Endometrial microvascular endothelial cells (primary cell): ENCODE measurements around the gene CGNL1. TPM values are rescaled to one million over a fixed set of nuclear protein-coding genes. Genes with fewer than 3 reads are reported as not detected.

Source experiments
- in situ Hi-C: cut with HindIII; loops from 2 replicates; pipeline ENCODE4 v1.10.0; 2017; ENCODE audit warnings: low sequenced_read_pairs, low pct_unique_long_range_greater_than_20kb; ENCODE audit errors: inconsistent ontology term
- total RNA-seq: library from RNA; depleted of rRNA; stranded (reverse); fragments of >200 nt; gene quantifications from one replicate; pipeline ENCODE4 v1.2.3, GENCODE V29; 2015; ENCODE audit errors: inconsistent ontology term

The CGNL1 gene
- total RNA-seq, 1 donor from 2014 or later, result 3.3 TPM

DNA sequence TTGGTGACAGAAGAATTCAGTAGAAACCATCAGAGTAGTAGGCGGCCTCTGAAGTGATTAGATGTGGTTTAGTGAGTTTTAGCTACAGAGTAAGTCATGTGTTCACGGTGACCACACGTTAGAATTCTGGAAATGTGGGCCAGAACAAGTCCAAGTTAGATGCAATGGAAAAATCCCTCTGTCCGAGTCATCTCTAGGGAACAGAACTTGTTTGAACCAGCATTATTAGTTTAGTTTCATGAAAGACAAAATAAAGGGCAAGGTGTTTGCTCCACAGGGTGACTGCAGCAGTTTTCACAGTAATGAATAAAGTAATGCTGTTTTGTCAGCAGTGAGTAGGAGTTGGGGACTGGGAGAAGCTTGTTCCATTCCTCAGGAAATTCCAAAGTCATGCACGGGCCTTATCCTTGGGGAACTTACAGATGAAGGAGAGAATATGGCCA lies 100.2 kb downstream of the CGNL1 start:
- in situ Hi-C loops, result no loop called here

DNA sequence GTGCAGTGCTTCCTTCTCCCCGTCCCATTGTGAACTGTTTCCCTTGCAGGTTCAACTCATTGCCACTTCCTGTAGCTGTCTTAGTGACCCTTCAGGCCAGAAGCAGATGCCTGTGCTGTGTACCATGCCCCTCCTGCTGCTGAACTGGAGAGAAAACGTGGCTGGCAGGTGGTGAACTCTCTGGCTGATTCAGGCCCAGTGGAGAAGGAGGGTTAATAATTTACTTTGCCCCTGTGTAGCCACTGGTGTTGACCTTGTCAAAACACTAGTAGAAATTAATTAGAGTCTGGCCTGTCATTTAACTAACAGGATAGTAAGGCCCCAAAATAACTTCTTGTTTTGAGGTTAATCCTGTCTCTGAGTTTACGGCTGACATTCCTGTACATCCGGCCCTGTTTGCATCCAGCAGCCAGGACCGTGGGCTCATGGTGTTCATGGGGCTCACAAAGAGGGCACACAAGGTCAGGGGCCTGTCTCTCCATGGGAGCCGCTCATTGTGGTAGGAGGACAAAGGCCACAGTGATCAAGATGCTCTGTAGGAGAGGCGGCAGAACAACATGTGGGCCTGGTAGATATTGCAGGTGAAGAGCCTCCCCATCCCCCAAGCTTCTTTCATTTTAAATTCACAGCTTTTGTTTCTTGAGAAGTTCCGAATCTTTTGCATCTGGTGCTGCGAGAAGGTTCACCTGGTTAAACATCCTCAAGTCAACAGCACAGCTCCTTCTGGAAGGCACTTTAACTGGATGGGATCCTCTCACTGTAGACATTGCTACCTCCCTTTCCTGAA lies 101.6 kb downstream of the CGNL1 start:
- in situ Hi-C loops, result no loop called here

- in situ Hi-C loops, result no loop called here
These were observed 102.7 kb downstream of the CGNL1 start for GRCh38 chr15:57479005-57479404.

DNA sequence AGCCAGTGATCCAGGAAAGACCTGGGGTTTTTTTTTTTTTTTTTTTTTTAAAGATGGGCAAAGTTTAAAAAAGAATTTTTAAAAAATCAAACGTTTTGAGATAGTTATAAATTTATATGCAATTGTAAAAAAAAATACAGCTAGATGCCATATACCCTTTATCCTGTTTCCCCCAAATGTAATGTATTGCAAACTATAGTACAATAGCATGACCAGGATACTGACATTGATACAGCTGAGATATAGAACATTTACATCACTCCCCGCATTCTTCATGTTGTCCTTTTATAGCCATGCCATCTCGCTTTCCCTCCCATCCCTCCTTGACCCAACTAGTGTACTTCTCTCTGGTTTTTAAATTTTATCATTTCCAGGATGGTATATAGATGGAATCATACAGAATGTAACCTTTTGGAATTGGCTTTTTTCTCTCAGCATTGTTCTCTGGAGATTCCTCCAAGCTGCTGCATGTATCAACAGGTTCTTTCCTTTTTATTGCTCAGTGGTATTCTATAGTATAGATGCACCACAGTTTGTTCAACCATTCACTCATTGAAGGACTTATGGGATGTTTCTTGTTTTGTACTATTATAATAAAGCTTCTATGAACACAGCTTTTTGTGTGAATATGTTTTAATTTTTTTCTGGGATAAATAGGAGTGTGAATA lies 104.9 kb downstream of the CGNL1 start:
- in situ Hi-C loops, result no loop called here

GRCh38 chr15:57485869-57486268 lies 109.6 kb downstream of the CGNL1 start:
- in situ Hi-C loops, result no loop called here

- in situ Hi-C loops, result no loop called here
These were observed 110.5 kb downstream of the CGNL1 start for GRCh38 chr15:57486833-57487232.

DNA sequence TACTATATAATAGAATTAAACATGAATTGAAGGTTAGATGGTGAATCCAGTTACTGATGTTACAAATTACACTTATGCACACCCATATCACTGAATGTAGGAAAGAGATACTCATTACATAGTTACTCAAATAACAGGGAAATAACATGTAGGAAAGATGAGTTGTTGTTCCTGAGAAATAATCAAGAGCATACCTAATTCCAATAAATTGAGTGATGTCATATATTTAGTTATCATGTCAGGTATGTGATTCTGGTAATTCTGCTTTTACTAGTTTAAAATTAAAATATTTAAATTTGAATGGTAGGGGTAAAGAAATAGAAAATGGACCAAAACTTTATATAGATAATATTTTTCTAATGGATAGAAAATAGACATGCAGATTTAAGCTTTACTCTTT lies 112.8 kb downstream of the CGNL1 start:
- in situ Hi-C loops, result no loop called here

DNA sequence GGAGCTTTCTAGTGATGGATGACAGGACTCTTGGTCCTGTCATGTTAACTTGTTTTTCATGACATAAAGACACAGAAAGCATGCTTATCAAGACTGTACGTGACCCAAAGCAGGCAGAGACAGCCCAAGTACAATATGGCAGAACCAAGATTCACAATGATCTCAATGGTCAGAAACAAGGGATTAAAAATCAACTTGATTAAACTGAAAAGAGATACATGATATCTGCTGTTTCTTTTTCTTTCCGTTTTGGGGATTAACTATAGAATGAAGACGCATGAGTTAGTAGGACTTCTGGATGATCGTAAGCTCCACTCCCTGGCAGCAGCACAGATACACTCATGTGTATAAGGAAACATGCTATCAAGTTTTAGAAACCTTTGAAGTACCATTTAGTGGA lies 117.0 kb downstream of the CGNL1 start:
- in situ Hi-C loops, result loop anchor here (5.0 kb wide), 1 partner anchor 111 kb away; no protein-coding TSS in a partner anchor

GRCh38 chr15:57494581-57494980 lies 118.3 kb downstream of the CGNL1 start:
- in situ Hi-C loops, result loop anchor here (5.0 kb wide), 1 partner anchor 112 kb away; no protein-coding TSS in a partner anchor

DNA sequence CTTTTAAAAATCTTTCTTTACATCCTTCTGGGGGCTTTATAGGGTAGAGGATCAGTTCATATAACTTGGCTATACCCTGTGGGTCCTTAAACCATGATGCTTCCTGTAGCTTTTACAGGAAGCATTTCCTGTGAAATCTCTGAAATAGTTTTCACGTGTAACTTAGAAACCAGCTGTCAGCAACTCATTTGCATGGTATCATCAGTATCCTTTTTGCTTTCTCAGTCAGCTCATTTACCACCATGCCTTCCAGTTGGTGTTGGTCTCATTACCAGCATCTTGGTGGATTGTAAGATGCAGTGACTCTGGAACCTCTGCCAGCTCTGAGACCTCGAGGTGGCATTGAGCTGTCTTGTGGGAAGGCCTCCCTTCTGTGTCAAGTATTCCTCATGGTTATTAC lies 118.7 kb downstream of the CGNL1 start:
- in situ Hi-C loops, result no loop called here

GRCh38 chr15:57495554-57496165 lies 119.4 kb downstream of the CGNL1 start:
- in situ Hi-C loops, result no loop called here

DNA sequence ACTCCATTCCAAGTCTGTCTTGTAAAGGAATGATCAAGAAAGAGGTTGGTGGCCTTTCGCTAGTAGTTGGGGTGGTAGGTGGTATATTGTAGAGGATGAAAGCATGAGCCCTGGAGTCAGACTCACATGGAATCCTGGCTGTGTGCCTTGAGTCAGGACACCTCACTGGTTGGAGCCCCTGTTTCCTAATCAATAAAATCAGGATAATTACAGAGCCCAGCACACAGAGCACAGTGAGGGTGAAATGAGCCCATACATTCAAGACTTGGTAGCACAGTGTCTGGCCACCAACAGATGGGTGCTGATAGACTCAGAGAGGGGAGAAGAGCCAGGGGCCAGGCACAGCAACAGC lies 120.3 kb downstream of the CGNL1 start:
- in situ Hi-C loops, result no loop called here

GRCh38 chr15:57496946-57497869 lies 120.9 kb downstream of the CGNL1 start:
- in situ Hi-C loops, result no loop called here

DNA sequence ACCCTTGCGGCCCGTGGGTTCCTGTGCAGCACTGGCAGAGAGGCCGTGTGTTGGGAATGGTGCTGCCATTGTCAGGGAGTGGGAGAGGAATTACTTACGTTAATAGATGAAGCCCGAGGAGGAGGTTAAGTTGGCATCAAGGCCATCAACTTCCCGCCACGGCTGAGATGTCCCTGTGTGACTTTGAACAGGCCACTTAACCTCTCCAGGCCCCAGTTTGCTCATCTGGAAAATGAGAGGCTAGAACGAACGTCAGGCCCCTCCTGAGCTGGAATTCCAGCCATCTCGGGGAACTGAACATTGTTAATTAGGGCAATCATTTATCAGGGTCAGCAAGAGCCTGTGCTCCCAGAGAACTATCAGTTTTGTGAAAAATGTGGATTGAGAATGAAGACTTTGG lies 124.0 kb downstream of the CGNL1 start:
- in situ Hi-C loops, result no loop called here

DNA sequence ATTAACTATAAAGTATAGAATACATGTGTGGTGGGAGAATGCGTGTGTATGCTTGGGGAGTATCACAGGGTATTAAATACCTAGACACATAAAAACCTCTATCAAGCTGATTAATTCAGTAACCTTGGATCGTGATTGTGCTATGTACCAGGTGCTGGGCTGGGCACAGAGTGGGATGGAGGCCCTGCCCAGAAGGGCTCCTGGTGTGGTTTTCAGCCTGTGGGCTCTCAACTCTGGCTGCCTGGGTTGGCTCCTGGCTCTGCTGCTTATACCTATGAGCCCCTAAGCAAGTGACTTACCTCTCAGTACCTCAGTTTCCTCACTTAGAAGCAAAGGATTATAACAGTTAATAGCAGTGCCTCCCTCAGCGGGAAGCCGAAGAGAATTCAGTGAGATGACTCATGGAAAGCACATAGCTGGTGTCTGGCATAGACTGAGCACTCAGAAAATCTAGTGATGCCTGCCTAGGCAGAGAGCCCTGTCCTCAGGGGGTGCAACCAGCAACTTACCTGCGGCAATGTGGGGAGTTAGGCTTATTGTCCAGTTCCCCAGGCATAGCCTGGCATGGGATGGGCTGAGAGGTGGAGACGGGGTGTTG lies 124.8 kb downstream of the CGNL1 start:
- in situ Hi-C loops, result no loop called here

DNA sequence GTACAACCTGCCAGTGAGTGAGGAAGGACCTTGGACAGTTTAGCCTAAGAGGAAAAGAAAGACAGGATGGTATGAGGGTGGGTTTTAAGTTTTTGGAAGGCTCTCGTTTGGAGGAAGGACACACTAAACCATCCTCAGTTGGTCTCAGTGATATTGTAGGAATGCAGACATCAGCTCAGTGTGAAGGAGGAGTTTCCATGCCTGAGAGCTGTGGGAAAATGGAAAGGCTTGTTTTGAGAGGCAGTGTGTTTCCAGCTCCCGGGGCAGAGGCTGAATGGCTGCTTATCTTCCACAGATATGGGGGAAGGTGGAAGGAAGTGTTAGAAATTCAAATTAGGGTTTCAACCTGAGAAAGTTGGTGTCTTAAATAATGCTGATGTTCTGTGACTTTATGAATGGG lies 125.8 kb downstream of the CGNL1 start:
- in situ Hi-C loops, result no loop called here

DNA sequence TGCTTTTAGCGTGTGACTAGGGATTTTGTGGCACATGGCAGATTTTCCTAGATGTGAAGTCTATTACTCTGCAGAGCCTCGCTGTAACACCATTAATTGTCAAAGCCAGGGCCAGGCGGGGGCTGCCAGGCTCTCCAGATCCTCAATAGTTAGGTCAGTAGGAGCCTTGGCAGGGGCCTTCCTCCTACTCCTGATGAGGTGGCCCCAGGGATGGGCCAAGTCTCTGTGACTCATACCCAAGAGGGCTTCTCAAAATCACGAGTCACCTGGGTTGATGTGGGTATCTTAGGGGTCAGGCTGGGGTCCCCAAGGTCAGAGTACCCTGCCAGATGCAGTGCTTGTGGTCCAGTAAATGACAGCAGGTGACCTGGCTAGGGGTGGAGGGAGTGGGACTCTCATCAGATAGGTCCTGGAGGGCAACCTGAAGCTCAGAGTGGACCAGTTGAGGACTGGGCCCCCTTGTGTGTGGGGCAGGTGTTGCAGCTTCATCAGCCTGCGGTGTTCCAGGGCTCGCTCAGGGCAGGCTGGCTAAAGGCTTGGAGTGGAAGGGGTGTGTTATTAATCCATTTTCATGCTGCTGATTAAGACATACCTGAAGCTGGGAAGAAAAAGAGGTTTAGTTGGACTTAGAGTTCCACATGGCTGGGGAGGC lies 126.9 kb downstream of the CGNL1 start:
- in situ Hi-C loops, result no loop called here

DNA sequence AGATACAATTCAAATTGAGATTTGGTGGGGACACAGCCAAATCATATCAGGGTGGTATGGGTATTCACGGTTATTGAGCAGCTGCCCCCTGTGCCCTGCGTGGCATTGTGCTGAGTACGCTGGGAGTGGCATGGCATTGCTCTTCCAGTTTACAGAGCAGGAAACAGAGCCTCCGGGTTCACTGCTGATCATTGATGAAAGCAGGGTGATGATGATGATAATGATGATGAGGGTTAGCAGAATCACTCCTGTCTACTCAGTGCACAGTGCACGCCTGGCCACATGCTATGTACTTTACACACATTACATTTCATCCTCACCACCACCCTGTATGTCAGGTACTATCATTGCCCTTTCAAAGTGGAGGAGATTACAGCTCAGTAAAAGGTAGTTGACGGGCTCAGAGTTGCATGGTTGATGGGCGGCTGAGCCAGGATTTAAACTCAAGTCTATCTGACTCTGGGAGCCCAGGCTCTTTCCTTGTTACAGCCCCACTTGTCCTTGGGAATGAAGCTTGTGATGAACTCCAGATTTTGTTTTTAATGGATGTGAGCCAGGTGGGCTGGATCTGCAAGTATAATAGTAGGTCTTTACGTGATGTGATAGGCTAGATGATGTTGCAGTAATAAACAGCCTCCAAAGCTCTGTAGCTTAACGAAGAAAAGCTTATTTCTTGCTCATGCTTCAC lies 127.8 kb downstream of the CGNL1 start:
- in situ Hi-C loops, result no loop called here
